Activated T-cell treated with anti-CD3 and anti-CD28 coated beads, Interleukin-2, amount 50 U/mL, for 72 hours (primary cell): ENCODE results near the gene SCFD2. TPM values are rescaled to one million over a fixed set of nuclear protein-coding genes. Genes with fewer than 3 reads are reported as not detected.
"Not testable (repeated sequence)": the region's sequence is repeated elsewhere in the genome, so short reads cannot be mapped to it uniquely, and the experiment has no call there.

Experiments used
- ATAC-seq, 2 donors: fragments of 150-1000 bp; cut with Tn5 transposase; replicated peaks in 1 of 2; 2 replicates each; pipeline ENCODE4 v1.10.0; 2021; ENCODE audit warnings: moderate library complexity in 2 of 2, mild to moderate bottlenecking in 1 of 2
- DNase-seq, 2 donors: peaks; one replicate each; pipeline ENCODE4 v3.0.0; 2021 to 2022; ENCODE audit warnings: mixed read lengths in 1 of 2
- H3K27ac Mint-ChIP-seq: one replicate; pipeline ENCODE4 v1.8.0; 2022; ENCODE audit warnings: mild to moderate bottlenecking, moderate library complexity, mixed read lengths
- H3K27me3 Mint-ChIP-seq: one replicate; pipeline ENCODE4 v1.8.0; 2022; ENCODE audit warnings: low read depth, mixed read lengths
- H3K36me3 Mint-ChIP-seq, 2 donors: one replicate each; pipeline ENCODE4 v1.8.0; 2022; ENCODE audit warnings: mixed read lengths in 2 of 2, mild to moderate bottlenecking in 1 of 2; ENCODE audit not compliant: insufficient read depth in 2 of 2
- H3K4me1 Mint-ChIP-seq: one replicate; pipeline ENCODE4 v1.8.0; 2022; ENCODE audit warnings: low read depth, mixed read lengths
- H3K4me3 Mint-ChIP-seq, 2 donors: one replicate each; pipeline ENCODE4 v1.8.0; 2022; ENCODE audit warnings: mild to moderate bottlenecking in 2 of 2, mixed read lengths in 2 of 2, moderate library complexity in 2 of 2
- H3K9me3 Mint-ChIP-seq, 2 donors: one replicate each; pipeline ENCODE4 v1.8.0; 2022; ENCODE audit warnings: mixed read lengths in 2 of 2
- total RNA-seq, 2 donors: library from RNA; stranded (reverse); gene quantifications; one replicate each; pipeline ENCODE4 v1.2.3, GENCODE V29; 2022

The SCFD2 gene
- total RNA-seq, 2 donors from 2014 or later, result 15.5 to 17.6 TPM

DNA sequence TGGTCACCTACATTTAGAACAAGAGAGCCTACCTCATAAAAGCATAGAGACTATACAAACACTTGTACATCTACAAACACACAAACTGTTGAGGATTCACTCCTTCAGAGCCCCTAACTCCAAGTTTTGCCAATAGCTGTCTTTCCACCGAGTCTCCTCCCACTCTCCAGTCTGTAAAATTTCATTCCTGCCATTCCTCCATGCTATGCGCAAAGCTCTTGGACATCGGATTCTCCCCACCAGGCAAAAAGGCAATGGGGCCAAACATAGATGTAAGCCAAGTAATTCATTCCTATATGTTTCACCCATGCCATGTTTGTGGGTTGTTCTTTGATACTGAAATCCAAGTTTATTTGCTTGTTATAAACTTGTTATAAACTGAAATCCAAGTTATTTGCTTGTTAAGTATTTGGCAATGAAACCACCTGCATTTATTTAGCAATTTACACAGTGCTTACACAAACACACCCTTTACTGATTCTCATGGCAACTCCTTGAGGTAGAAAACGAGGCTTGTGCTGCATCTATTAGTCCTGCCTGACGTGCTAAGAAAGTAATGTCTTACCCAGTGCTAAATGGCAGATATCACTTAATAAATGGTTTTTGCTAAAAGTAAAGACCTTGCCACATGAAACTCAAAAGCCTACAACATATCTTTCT, 91.1 kb downstream of the SCFD2 start:
- H3K4me3 Mint-ChIP-seq, result no peak overlapping the region
- peaks cover 6 to 22% of the 10 kb centered on the region in 2 donors for H3K36me3 Mint-ChIP-seq
- no peak overlapping the region for H3K27ac Mint-ChIP-seq
- ATAC-seq (no peak), DNase-seq (no peak)
- H3K9me3 Mint-ChIP-seq, result peaks cover 0 to 2% of the 10 kb centered on the region in 2 donors
- no peaks in the 10 kb centered on the region for H3K4me1 Mint-ChIP-seq
- H3K27me3 Mint-ChIP-seq, result no peaks in the 10 kb centered on the region

DNA sequence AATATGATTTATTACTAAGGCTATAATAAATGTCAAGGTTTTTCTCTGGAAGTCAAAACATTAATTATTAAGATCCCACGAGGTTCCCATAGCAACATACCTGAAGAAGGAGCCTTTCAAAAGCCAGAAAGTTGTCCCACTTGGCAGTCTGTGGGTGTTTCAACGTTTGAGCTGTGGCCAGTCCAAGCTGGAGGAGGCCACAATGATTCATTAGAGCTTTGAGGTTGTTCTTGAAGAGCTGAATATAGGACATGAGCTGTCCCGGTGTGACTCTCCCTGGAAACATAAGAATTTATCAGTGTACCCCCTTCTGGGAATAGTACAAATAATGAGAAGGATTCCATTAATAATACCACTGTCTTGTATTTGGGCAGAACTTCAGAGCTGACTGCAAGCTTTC, 92.1 kb downstream of the SCFD2 start:
- Mint-ChIP-seq H3K4me3 (no peak overlapping the region), H3K36me3 (peaks cover 4 to 15% of the 10 kb centered on the region in 2 donors), H3K27me3 (no peaks in the 10 kb centered on the region), H3K9me3 (no peaks in the 10 kb centered on the region), H3K4me1 (no peaks in the 10 kb centered on the region), H3K27ac (no peak overlapping the region)
- no peak for ATAC-seq
- DNase-seq, result no peak

GRCh38 chr4:53267026-53267425, 98.8 kb downstream of the SCFD2 start:
- DNase-seq, result no peak
- no peaks in the 10 kb centered on the region for H3K4me1 Mint-ChIP-seq
- no peak overlapping the region for H3K4me3 Mint-ChIP-seq
- peaks cover 2 to 3% of the 10 kb centered on the region in 2 donors for H3K9me3 Mint-ChIP-seq
- H3K27me3 Mint-ChIP-seq, result no peaks in the 10 kb centered on the region
- no peak for ATAC-seq
- H3K27ac Mint-ChIP-seq, result no peak overlapping the region
- H3K36me3 Mint-ChIP-seq, result peaks cover 15 to 26% of the 10 kb centered on the region in 2 donors

GRCh38 chr4:53255986-53256385, 109.9 kb downstream of the SCFD2 start:
- H3K27ac Mint-ChIP-seq, DNase-seq, H3K27me3 Mint-ChIP-seq, ATAC-seq, H3K4me3 Mint-ChIP-seq, H3K36me3 Mint-ChIP-seq, H3K4me1 Mint-ChIP-seq: not testable (repeated sequence)
- H3K9me3 Mint-ChIP-seq, result peaks cover 4 to 19% of the 10 kb centered on the region in 2 donors

DNA sequence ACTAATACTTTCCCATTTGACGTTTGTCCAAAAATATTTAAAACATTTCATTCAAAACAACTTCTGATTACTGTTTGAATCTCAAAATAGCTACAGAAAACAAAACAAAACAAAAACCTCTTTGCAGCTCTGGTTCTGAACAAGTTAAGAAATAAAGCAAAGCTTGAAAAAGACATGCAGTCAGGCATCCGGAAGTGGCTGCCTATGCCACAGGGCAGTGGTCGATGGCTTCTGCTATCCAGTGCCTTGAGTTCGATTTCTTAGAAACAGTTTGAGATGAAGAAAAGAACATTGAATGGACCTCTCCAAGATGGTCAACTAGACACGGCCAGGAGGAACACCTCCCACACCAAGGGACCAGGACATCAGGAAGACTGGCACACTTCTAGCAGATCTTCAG, 125.3 kb downstream of the SCFD2 start:
- Mint-ChIP-seq H3K36me3 (peaks cover 22 to 24% of the 10 kb centered on the region in 2 donors), H3K4me1 (no peaks in the 10 kb centered on the region), H3K4me3 (no peak overlapping the region), H3K27ac (no peak overlapping the region), H3K9me3 (peaks cover 7 to 12% of the 10 kb centered on the region in 2 donors), H3K27me3 (no peaks in the 10 kb centered on the region)
- ATAC-seq, result no peak
- no peak for DNase-seq

GRCh38 chr4:53238352-53238751, 127.5 kb downstream of the SCFD2 start:
- H3K9me3 Mint-ChIP-seq, result not testable (repeated sequence)

DNA sequence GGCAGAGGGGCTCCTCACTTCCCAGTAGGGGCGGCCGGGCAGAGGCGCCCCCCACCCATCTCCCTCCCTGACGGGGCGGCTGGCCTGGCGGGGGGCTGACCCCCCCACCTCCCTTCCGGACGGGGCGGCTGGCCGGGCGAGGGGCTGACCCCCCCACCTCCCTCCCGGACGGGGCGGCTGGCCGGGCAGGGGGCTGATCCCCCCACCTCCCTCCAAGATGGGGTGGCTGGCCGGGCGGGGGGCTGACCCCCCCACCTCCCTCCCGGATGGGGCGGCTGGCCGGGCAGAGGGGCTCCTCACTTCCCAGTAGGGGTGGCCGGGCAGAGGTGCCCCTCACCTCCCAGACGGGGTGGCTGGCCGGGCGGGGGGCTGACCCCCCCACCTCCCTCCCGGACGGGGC, 128.1 kb downstream of the SCFD2 start:
- not testable (repeated sequence) for H3K4me1 Mint-ChIP-seq, DNase-seq, H3K27ac Mint-ChIP-seq, ATAC-seq, H3K27me3 Mint-ChIP-seq, H3K36me3 Mint-ChIP-seq, H3K4me3 Mint-ChIP-seq, H3K9me3 Mint-ChIP-seq

More at GRCh38 chr4:53238352-53238751, 127.5 kb downstream of the SCFD2 start:
- not testable (repeated sequence) for H3K4me3 Mint-ChIP-seq, H3K4me1 Mint-ChIP-seq, ATAC-seq, DNase-seq, H3K27me3 Mint-ChIP-seq, H3K27ac Mint-ChIP-seq, H3K36me3 Mint-ChIP-seq

DNA sequence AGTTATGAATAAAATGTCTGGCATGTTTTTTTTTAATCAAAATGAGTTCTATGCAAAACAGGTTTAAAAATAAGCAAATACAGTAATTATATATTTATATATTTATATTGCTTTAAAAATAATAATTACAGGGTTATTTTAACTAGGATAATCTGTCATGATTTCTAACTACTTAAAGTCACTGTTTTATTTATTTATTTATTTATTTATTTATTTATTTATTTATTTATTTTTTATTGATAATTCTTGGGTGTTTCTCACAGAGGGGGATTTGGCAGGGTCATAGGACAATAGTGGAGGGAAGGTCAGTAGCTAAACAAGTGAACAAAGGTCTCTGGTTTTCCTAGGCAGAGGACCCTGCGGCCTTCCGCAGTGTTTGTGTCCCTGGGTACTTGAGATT, 129.2 kb downstream of the SCFD2 start:
- H3K27ac Mint-ChIP-seq, H3K9me3 Mint-ChIP-seq, H3K36me3 Mint-ChIP-seq, H3K27me3 Mint-ChIP-seq, H3K4me1 Mint-ChIP-seq, H3K4me3 Mint-ChIP-seq, DNase-seq, ATAC-seq: not testable (repeated sequence)

DNA sequence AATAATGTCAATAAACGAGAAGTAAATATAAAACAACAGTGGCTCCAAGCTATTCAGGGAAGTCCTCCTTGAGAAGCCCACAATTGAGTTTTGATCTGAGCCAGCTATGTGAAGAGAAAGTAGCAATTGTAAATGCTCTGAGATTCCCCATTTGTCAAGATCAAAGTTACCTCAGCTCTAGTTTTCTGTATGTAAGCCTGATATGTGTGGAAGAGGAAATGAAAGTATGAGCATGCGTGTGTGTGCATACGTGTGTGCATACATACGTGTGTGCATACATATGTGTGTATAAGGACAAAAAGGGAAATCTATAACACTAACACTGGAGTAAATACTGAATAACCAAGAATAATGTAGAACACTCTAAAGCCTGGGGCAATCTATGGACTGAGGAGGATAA, 130.3 kb downstream of the SCFD2 start:
- H3K4me1 Mint-ChIP-seq, result no peaks in the 10 kb centered on the region
- no peak for DNase-seq
- no peaks in the 10 kb centered on the region for H3K27me3 Mint-ChIP-seq
- H3K9me3 Mint-ChIP-seq, result peaks cover 0 to 2% of the 10 kb centered on the region in 2 donors
- H3K27ac Mint-ChIP-seq, result no peak overlapping the region
- H3K4me3 Mint-ChIP-seq, result no peak overlapping the region
- peaks cover 2 to 6% of the 10 kb centered on the region in 2 donors for H3K36me3 Mint-ChIP-seq
- no peak for ATAC-seq

DNA sequence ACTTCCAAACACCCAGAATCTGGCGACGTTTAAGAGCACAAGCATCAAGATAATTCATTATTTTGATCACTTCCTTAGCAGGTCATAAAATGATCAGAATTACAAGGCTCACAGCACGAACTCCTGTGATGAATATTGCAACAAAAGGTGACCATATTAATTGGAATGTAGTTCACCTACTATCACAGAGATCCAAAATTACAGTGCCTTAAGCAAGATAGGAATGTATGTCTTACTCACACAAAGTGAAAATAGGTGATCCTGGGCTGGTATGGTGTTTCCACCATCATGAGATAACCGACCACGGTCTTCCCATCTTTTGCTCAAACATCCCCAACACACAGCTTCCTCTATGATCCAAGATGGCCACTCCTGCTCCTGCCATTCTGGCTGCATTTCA, 131.2 kb downstream of the SCFD2 start:
- ATAC-seq, result no peak
- DNase-seq, result no peak
- Mint-ChIP-seq H3K27ac (no peak overlapping the region), H3K4me3 (no peak overlapping the region), H3K9me3 (no peaks in the 10 kb centered on the region), H3K36me3 (peaks cover 2% of the 10 kb centered on the region in 2 donors), H3K27me3 (no peaks in the 10 kb centered on the region), H3K4me1 (no peaks in the 10 kb centered on the region)

DNA sequence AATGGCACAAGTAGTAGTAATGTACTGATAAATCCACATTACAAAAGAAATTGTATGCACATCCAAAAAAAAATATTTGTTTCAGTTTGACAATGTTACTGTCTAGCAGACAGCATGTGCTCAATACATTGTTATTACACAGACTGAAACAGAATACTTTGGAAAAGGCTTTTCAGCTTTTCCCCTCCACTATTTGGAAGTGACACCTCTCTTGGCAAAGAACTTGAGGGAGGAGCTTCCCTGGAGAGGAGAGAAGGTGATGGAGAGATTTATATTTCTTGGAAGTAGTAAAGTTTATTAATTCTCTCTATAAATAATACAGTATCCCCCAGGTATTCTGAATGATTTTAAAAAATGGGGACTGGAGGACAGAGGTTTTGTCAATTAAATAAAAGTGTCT, 131.8 kb downstream of the SCFD2 start:
- Mint-ChIP-seq H3K36me3 (peaks cover 2% of the 10 kb centered on the region in 2 donors), H3K4me1 (no peaks in the 10 kb centered on the region), H3K27me3 (no peaks in the 10 kb centered on the region), H3K9me3 (no peaks in the 10 kb centered on the region), H3K4me3 (no peak overlapping the region), H3K27ac (no peak overlapping the region)
- ATAC-seq (no peak), DNase-seq (no peak)

GRCh38 chr4:53233114-53233795, 132.6 kb downstream of the SCFD2 start:
- no peak for ATAC-seq
- Mint-ChIP-seq H3K36me3 (peaks cover 2% of the 10 kb centered on the region in 2 donors), H3K27me3 (no peaks in the 10 kb centered on the region), H3K27ac (no peak overlapping the region), H3K9me3 (no peaks in the 10 kb centered on the region), H3K4me1 (no peaks in the 10 kb centered on the region), H3K4me3 (no peak overlapping the region)
- no peak for DNase-seq

DNA sequence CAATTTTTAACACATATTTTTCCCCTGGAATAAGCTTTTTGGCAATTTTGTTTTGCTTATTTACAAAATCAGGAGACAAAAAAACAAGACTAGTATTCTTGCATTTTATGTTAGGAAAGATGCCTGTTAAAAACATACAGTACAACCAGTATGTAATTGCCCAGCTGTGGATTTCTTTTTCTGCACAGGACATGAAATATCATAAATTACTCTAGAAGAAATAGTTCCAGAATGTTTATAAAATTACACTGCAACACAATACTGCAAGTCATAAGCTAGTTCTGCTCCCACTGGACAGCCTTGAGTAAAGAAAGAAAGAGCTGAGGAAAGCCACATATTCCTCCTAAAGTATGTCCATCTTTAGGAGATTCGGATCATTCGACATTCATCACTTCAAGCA, 133.5 kb downstream of the SCFD2 start:
- Mint-ChIP-seq H3K36me3 (peaks cover 2 to 4% of the 10 kb centered on the region in 2 donors), H3K4me1 (no peaks in the 10 kb centered on the region), H3K4me3 (no peak overlapping the region), H3K27ac (no peak overlapping the region), H3K27me3 (no peaks in the 10 kb centered on the region), H3K9me3 (no peaks in the 10 kb centered on the region)
- DNase-seq (no peak), ATAC-seq (no peak)

- H3K4me1 Mint-ChIP-seq, result no peaks in the 10 kb centered on the region
- no peaks in the 10 kb centered on the region for H3K9me3 Mint-ChIP-seq
- no peak overlapping the region for H3K27ac Mint-ChIP-seq
- peaks cover 2 to 4% of the 10 kb centered on the region in 2 donors for H3K36me3 Mint-ChIP-seq
- DNase-seq (no peak), ATAC-seq (no peak)
- no peak overlapping the region for H3K4me3 Mint-ChIP-seq
- H3K27me3 Mint-ChIP-seq, result no peaks in the 10 kb centered on the region
Measured at GRCh38 chr4:53228036-53228435, 137.8 kb downstream of the SCFD2 start.
